HCT116 (cell line): ENCODE measurements around the gene DMD. TPM values are rescaled to one million over a fixed set of nuclear protein-coding genes. Genes with fewer than 3 reads are reported as not detected.

Experiments used
- ATAC-seq: fragments of 200-7000 bp; cut with Tn5 transposase; 2 replicates; pipeline ENCODE4 v1.9.1; 2020; ENCODE audit warnings: mild to moderate bottlenecking, moderate library complexity
- BruUV-seq: library from RNA; stranded (reverse); fragments of 400-500 nt; replicated peaks from 2 replicates; lab custom pipeline; 2021; lab: Mats Ljungman, UMichigan
- CTCF ChIA-PET: fragments of 300-600 bp; sonication (Branson Sonifier 250); formaldehyde crosslinking; loops from one replicate; lab custom pipeline; 2021; ENCODE audit warnings: antibody characterized with exemption; lab: Charles Lee
- POLR2A ChIA-PET: fragments of 300-600, 350-600 bp; sonication (Branson Sonifier 250); formaldehyde crosslinking; loops from one replicate; lab custom pipeline; 2021; ENCODE audit warnings: antibody characterized with exemption; lab: Charles Lee
- RAD21 ChIA-PET, 2 experiments: fragments of 300-600 bp; sonication (Branson Sonifier 250); formaldehyde crosslinking; loops; one replicate each; lab custom pipeline; 2023; ENCODE audit warnings: low total read pairs in 2 of 2; ENCODE audit not compliant: uncharacterized antibody in 2 of 2, unreplicated experiment in 2 of 2, low non-redundant PET in 1 of 2; lab: Charles Lee
- DNase-seq: peaks from one replicate; pipeline ENCODE4 v3.0.0-alpha.2; 2010; ENCODE audit warnings: low read depth, low spot score
- H2AFZ ChIP-seq: fragments of 200-600 bp; shearing (Covaris generic), sonication (generic); 2 replicates; pipeline ENCODE4 v1.6.1; 2017; ENCODE audit warnings: low read depth, mixed run types, mixed read lengths, antibody characterized with exemption, low read length; ENCODE audit not compliant: poor library complexity, severe bottlenecking
- H3K27ac ChIP-seq: 2 replicates; pipeline ENCODE4 v1.5.1; 2012; ENCODE audit warnings: low read depth, low read length
- H3K27me3 ChIP-seq: fragments of 200-600 bp; sonication (generic); 2 replicates; pipeline ENCODE4 v1.6.1; 2016; ENCODE audit warnings: mixed run types, low read length, mixed read lengths; ENCODE audit not compliant: insufficient read depth
- H3K36me3 ChIP-seq, 2 experiments: fragments of 200-500 bp in 1 of 2; fragments of 200-600 bp in 1 of 2; sonication (Bioruptor generic) in 1 of 2; sonication (generic) in 1 of 2; 2 replicates each; pipeline versions ENCODE4 v1.5.1 to v1.6.1; 2014 to 2016; ENCODE audit warnings: low read length in 2 of 2, inconsistent platforms in 1 of 2, mixed read lengths in 1 of 2, mixed run types in 1 of 2; ENCODE audit not compliant: insufficient read depth in 2 of 2, control insufficient read depth in 1 of 2
- H3K4me1 ChIP-seq, 2 experiments: fragments of 200-600 bp in 1 of 2; sonication (generic) in 1 of 2; 2 replicates each; pipeline versions ENCODE4 v1.5.1 to v1.6.1; 2012 to 2017; ENCODE audit warnings: low read length in 2 of 2, inconsistent platforms in 1 of 2, mild to moderate bottlenecking in 1 of 2, mixed read lengths in 1 of 2, mixed run types in 1 of 2, moderate library complexity in 1 of 2; ENCODE audit not compliant: insufficient read depth in 2 of 2, control insufficient read depth in 1 of 2
- H3K4me2 ChIP-seq: fragments of 200-600 bp; sonication (generic); 2 replicates; pipeline ENCODE4 v1.6.1; 2017; ENCODE audit warnings: mixed run types, low read length, mixed read lengths
- H3K4me3 ChIP-seq, 2 experiments: fragments of 200-600 bp in 1 of 2; sonication (generic) in 1 of 2; replicated peaks in 1 of 2; 2 replicates each; pipeline ENCODE4 v1.5.1; 2011 to 2016; ENCODE audit warnings: low read length in 2 of 2, control low read depth in 1 of 2, low read depth in 1 of 2, mild to moderate bottlenecking in 1 of 2, mixed read lengths in 1 of 2, mixed run types in 1 of 2
- H3K79me2 ChIP-seq: fragments of 200-600 bp; sonication (generic); 2 replicates; pipeline ENCODE4 v1.6.1; 2017; ENCODE audit warnings: mild to moderate bottlenecking, mixed run types, low read length, moderate library complexity, mixed read lengths; ENCODE audit not compliant: insufficient read depth
- H3K9ac ChIP-seq: fragments of 200-600 bp; sonication (generic); 2 replicates; pipeline ENCODE4 v1.6.1; 2016; ENCODE audit warnings: low read length, mixed read lengths
- H3K9me2 ChIP-seq: fragments of 200-600 bp; sonication (generic), shearing (Covaris generic); 2 replicates; pipeline ENCODE4 v1.6.1; 2017; ENCODE audit warnings: mixed run types, mild to moderate bottlenecking, moderate library complexity; ENCODE audit not compliant: insufficient read depth
- H3K9me3 ChIP-seq, 2 experiments: fragments of 200-500 bp in 1 of 2; fragments of 200-600 bp in 1 of 2; sonication (Bioruptor generic) in 1 of 2; sonication (generic) in 1 of 2; 2 replicates each; pipeline ENCODE4 v1.6.1; 2014 to 2017; ENCODE audit warnings: low read length in 2 of 2, mixed read lengths in 2 of 2, inconsistent platforms in 1 of 2, low read depth in 1 of 2, mild to moderate bottlenecking in 1 of 2, mixed run types in 1 of 2, moderate library complexity in 1 of 2; ENCODE audit not compliant: control insufficient read depth in 1 of 2, insufficient read depth in 1 of 2
- H4K20me1 ChIP-seq: fragments of 200-600 bp; sonication (generic), shearing (Covaris generic); 2 replicates; pipeline ENCODE4 v1.6.1; 2017; ENCODE audit warnings: mixed run types, mild to moderate bottlenecking, moderate library complexity; ENCODE audit not compliant: insufficient read depth
- ATF3 ChIP-seq: IDR thresholded peaks from 2 replicates; pipeline ENCODE4 v1.6.1; 2012
- CBX3 ChIP-seq: IDR thresholded peaks from 2 replicates; pipeline ENCODE4 v1.6.1; 2012; ENCODE audit warnings: low read depth
- CEBPB ChIP-seq: IDR thresholded peaks from 2 replicates; pipeline ENCODE4 v1.6.1; 2012; ENCODE audit warnings: low read depth
- CTCF ChIP-seq, 3 experiments: fragments of 200-600 bp in 1 of 3; sonication (generic) in 1 of 3; IDR thresholded peaks in 2 of 3; conservative IDR thresholded peaks in 1 of 3; 2 replicates each; pipeline ENCODE4 v1.5.1; 2012 to 2017; ENCODE audit warnings: low read depth in 2 of 3, low read length in 2 of 3, antibody characterized with exemption in 1 of 3, borderline replicate concordance in 1 of 3, control low read depth in 1 of 3, mild to moderate bottlenecking in 1 of 3, mixed read lengths in 1 of 3, mixed run types in 1 of 3, moderate library complexity in 1 of 3; ENCODE audit not compliant: insufficient read depth in 1 of 3
- ELF1 ChIP-seq: IDR thresholded peaks from 2 replicates; pipeline ENCODE4 v1.6.1; 2012; ENCODE audit warnings: low read depth, borderline replicate concordance
- EZH2phosphoT487 ChIP-seq: fragments of 200-600 bp; IDR thresholded peaks from 2 replicates; pipeline ENCODE4 v1.6.1; 2018; ENCODE audit warnings: antibody characterized with exemption, borderline replicate concordance
- FOSL1 ChIP-seq: IDR thresholded peaks from 2 replicates; pipeline ENCODE4 v1.6.1; 2012; ENCODE audit warnings: low read depth
- JUND ChIP-seq: IDR thresholded peaks from 2 replicates; pipeline ENCODE4 v1.6.1; 2012
- MAX ChIP-seq: IDR thresholded peaks from 2 replicates; pipeline ENCODE4 v1.6.1; 2012
- POLR2A ChIP-seq: IDR thresholded peaks from 2 replicates; pipeline ENCODE4 v1.7.0; 2011; ENCODE audit warnings: borderline replicate concordance; ENCODE audit not compliant: insufficient read depth, insufficient read length; ENCODE audit errors: extremely low read depth
- RAD21 ChIP-seq: IDR thresholded peaks from 2 replicates; pipeline ENCODE4 v1.6.1; 2012; ENCODE audit warnings: low read depth, mild to moderate bottlenecking
- REST ChIP-seq: IDR thresholded peaks from 2 replicates; pipeline ENCODE4 v1.6.1; 2012; ENCODE audit warnings: low read depth
- SIN3A ChIP-seq: IDR thresholded peaks from 2 replicates; pipeline ENCODE4 v1.6.1; 2012; ENCODE audit warnings: low read depth
- ZBTB33 ChIP-seq: IDR thresholded peaks from 2 replicates; pipeline ENCODE4 v1.6.1; 2011; ENCODE audit warnings: mild to moderate bottlenecking, low read length, moderate library complexity; ENCODE audit not compliant: insufficient replicate concordance; ENCODE audit errors: extremely low read depth
- ZFX ChIP-seq: fragments of 450-650 bp; IDR thresholded peaks from 2 replicates; pipeline ENCODE4 v1.6.1; 2017
- intact Hi-C: fragments of 100-400 bp; cut with micrococcal nuclease; formaldehyde crosslinking; loops from 2 replicates; pipeline ENCODE4 v1.10.0; 2022
- total RNA-seq: library from RNA; stranded (reverse); gene quantifications from one replicate; pipeline ENCODE4 v1.2.1, GENCODE V29; 2021; ENCODE audit not compliant: unreplicated experiment

The DMD gene
- total RNA-seq, 1 experiment from 2014 or later, result 0.05 TPM

- no peaks in the 10 kb centered on the region for H3K9me3 ChIP-seq
- RAD21 ChIA-PET, result no interaction called here
- no peaks in the 10 kb centered on the region for H3K4me1 ChIP-seq
- H2AFZ ChIP-seq, result no peak overlapping the region
- intact Hi-C loops, result no loop called here
- POLR2A ChIA-PET, result no interaction called here
- ATAC-seq (no peak), DNase-seq (no peak)
- H3K36me3 ChIP-seq, result no peaks in the 10 kb centered on the region
- no peaks in the 10 kb centered on the region for H3K79me2 ChIP-seq
- no peaks in the 10 kb centered on the region for H4K20me1 ChIP-seq
- no TSS peak for BruUV-seq
- no peak overlapping the region for H3K9ac ChIP-seq
- H3K4me2 ChIP-seq, result no peak overlapping the region
- no peak for TF ChIP-seq ELF1
- no peak overlapping the region for H3K27ac ChIP-seq
- CTCF ChIA-PET, result no interaction called here
- no peaks in the 10 kb centered on the region for H3K9me2 ChIP-seq
- H3K27me3 ChIP-seq, result no peaks in the 10 kb centered on the region
- H3K4me3 ChIP-seq, result no peak overlapping the region
Observed at GRCh38 chrX:31461266-31461665, 1750.1 kb downstream of the DMD start.

GRCh38 chrX:31459361-31459760 lies 1752.0 kb downstream of the DMD start:
- no peak overlapping the region for H2AFZ ChIP-seq
- H3K27me3 ChIP-seq, result no peaks in the 10 kb centered on the region
- ATAC-seq (no peak), DNase-seq (no peak)
- RAD21 ChIA-PET, result no interaction called here
- H4K20me1 ChIP-seq, result no peaks in the 10 kb centered on the region
- H3K9me3 ChIP-seq, result no peaks in the 10 kb centered on the region
- no peak overlapping the region for H3K9ac ChIP-seq
- CTCF ChIA-PET, result no interaction called here
- H3K27ac ChIP-seq, result no peak overlapping the region
- no peak overlapping the region for H3K4me3 ChIP-seq
- no peak overlapping the region for H3K4me2 ChIP-seq
- H3K4me1 ChIP-seq, result no peaks in the 10 kb centered on the region
- intact Hi-C loops, result no loop called here
- POLR2A ChIA-PET, result no interaction called here
- H3K36me3 ChIP-seq, result no peaks in the 10 kb centered on the region
- H3K9me2 ChIP-seq, result no peaks in the 10 kb centered on the region
- H3K79me2 ChIP-seq, result no peaks in the 10 kb centered on the region
- no TSS peak for BruUV-seq
- no peak for TF ChIP-seq ZFX
- TF ChIP-seq POLR2A, result no peak
- no peak for TF ChIP-seq REST
- TF ChIP-seq SIN3A, result no peak
- no peak for TF ChIP-seq ZBTB33
- no peak for TF ChIP-seq JUND
- TF ChIP-seq CBX3, result no peak
- TF ChIP-seq MAX, result no peak
- no peak for TF ChIP-seq RAD21
- TF ChIP-seq CEBPB, result no peak
- no peak for TF ChIP-seq ATF3
- no peak for TF ChIP-seq EZH2phosphoT487
- no peak for TF ChIP-seq CTCF (IDR thresholded peaks at IDR 0.05 in 2 of 3, conservative IDR thresholded peaks at IDR 0.05 in 1 of 3; ENCODE audit: borderline replicate concordance in 1 of 3, insufficient read depth in 1 of 3, low read depth in 2 of 3, low read length in 2 of 3)
- no peak for TF ChIP-seq FOSL1
